WI38 (cell line): Measurements from ENCODE around the gene LYSMD2.

Experiments used
- H3K4me3 ChIP-seq: 2 replicates; pipeline ENCODE4 v1.5.1; 2011; ENCODE audit warnings: low read depth, mild to moderate bottlenecking, control low read depth, low read length
- TF ChIP-seq, protein P1 (sequence below): IDR thresholded peaks from 2 replicates; pipeline ENCODE4 v1.5.1; 2012; ENCODE audit warnings: low read depth, mild to moderate bottlenecking, control low read depth, low read length

LYSMD2 gene

DNA sequence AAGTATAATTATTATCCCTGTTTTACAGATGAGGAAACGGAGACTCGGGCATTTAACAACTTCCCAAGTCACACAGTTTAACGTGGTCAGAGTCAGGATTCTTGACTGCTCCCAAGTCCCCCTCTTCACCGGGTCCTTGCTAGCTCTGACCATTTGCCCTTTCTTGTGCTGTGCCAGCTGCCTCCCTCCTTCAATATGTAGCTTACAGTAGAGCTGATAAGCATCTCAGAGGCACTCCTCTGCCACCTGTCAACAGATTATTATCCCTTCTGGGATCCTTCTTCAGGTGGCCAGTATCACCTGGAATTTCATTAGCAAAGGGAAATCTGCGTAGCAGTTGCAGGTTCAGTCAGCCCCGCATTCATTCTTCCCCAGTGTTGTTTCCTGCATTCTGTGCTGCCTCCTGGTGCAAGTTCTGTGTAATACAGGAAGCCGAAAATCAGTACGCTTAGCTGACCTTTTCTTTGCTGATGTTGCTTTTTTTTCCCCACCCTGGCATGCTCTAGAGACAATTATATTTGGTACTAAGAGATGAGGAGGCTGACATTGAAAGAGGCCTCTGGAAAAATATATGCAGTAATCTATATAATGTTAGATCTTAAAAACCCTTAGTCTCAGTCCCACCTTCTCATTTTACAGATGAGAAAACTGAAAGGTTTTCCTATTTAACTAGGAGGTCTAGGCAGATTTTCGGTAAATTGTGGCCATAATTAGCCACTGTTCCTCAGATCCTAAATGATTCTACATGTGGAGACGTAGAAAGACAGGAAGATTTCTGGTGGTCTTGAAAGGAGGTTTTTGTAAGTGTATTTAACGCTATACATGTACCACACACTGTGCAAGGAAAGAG, 38.7 kb upstream of the LYSMD2 start:
- H3K4me3 ChIP-seq: no peak overlapping the region
- TF ChIP-seq, protein P1, sequence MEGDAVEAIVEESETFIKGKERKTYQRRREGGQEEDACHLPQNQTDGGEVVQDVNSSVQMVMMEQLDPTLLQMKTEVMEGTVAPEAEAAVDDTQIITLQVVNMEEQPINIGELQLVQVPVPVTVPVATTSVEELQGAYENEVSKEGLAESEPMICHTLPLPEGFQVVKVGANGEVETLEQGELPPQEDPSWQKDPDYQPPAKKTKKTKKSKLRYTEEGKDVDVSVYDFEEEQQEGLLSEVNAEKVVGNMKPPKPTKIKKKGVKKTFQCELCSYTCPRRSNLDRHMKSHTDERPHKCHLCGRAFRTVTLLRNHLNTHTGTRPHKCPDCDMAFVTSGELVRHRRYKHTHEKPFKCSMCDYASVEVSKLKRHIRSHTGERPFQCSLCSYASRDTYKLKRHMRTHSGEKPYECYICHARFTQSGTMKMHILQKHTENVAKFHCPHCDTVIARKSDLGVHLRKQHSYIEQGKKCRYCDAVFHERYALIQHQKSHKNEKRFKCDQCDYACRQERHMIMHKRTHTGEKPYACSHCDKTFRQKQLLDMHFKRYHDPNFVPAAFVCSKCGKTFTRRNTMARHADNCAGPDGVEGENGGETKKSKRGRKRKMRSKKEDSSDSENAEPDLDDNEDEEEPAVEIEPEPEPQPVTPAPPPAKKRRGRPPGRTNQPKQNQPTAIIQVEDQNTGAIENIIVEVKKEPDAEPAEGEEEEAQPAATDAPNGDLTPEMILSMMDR: peak; percentile 80

DNA sequence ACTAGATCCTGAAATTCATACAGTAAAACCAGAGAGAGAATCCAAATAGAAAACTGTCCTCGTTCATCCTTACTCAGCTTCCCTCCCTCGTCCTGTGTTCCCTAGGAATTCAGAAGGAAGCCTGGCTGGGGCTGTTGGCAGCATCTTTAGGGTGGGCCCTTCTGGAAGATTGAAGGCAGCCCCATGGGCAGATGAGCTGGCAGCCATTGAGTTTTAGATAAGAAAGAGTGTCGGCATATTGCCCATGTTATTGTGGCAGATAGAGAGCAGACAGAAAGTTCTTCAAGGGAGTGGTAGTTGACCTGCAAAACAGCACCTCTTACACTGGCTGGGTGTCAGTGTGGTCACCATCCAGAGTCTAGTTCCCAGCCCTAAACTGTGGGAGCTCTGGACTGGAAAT, 37.5 kb upstream of the LYSMD2 start:
- TF ChIP-seq, protein P1: no peak

DNA sequence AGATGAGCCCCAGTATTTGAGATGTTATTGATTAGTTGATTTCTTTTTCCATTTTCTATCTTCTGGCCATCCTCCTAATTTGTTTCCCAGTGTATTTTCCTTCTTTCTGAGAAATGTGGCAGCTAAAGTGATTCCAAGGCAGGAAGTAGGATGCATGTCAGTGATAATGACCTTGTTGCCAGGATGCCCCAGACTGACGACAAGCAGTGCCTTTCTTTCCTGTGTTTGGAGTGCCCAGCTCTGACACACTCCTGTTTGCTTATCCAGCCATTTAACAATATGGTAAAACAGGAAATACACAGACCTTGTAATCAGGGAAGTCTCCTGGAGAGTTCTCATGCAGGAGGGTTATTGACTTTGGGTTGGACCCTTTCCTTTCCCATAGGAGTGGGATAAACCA, 34.3 kb upstream of the LYSMD2 start:
- TF ChIP-seq, protein P1: no peak
- H3K4me3 ChIP-seq: no peak overlapping the region

More for the DNA sequence above, 37.5 kb upstream of the LYSMD2 start:
- no peak overlapping the region for H3K4me3 ChIP-seq

DNA sequence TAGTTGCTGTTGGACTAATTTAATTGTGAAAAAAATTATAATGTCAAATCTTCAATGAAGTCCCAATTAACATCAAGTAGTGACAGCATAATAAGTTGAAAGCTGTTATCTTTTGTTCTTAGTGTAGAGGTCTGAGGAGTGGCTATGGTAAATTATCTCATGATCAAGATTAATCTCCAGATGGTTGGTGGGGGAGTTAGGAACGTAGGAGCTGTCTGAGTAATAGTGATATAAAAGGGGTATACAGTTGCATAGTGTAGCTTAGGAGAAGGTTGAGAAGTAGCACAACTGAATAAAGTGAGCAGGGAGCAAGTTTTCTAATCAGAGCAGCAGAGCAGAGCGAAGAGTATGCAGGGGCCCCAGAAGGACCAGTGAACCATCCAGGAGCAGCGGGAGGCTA, 33.4 kb upstream of the LYSMD2 start:
- H3K4me3 ChIP-seq: no peak overlapping the region
- TF ChIP-seq, protein P1: no peak

DNA sequence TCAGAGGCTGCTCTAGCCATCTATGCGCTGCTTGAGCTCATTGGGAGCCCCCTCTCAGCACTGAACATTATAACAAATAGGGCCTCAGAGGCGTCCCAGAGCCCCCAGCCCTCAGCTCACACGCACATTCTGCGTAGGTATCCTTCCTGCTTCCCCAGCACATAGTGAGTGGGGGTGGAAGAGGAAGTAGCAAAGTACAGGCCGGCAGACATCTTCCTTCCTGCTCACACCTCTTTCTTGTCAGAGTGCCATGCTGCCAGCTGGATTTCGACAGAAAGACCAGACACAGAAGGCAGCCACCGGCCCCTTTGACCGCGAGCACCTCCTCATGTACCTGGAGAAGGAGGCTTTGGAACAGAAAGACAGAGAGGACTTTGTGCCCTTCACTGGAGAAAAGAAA, 30.6 kb upstream of the LYSMD2 start:
- no peak overlapping the region for H3K4me3 ChIP-seq
- TF ChIP-seq, protein P1: no peak

DNA sequence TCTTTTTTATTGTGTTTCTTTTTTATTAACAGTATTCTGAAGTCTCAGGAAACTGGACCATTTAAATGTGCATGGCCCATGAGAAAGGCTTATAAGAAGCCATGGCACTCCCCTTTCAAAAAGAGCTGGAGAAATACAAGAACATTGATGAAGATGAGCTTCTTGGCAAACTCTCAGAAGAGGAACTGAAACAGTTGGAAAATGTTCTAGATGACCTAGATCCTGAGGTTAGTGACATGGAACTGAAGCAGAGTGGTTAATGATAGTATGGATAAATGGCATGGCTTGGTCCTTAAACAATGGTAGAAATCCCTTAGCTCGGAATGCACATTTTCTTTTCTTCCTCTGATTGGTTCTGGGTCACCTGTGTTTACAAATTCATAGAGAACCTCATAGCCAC, 28.9 kb upstream of the LYSMD2 start:
- TF ChIP-seq, protein P1: no peak
- H3K4me3 ChIP-seq: no peak overlapping the region

DNA sequence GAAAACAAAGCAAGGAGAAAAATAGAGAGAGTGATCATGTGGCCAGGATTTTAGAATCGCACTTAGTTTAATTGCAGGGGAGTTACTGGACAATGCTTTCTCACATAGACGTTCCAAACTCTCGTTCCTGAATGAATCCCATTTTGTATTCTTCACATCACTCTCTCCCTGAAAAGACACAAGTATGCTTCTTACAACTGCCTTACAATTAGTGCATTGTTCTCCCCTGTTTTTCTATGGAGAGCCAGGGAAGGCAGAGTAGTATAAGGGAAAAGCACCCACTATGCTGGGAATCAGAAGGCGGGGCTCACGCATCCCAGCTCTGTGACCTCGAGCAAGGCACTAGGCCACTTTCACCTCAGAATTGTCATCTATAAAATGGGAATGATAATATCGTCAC, 28.3 kb upstream of the LYSMD2 start:
- TF ChIP-seq, protein P1: no peak
- H3K4me3 ChIP-seq: no peak overlapping the region
